Stomach (tissue), 9 donors: ENCODE results near the gene NBPF1. TPM values are rescaled to one million over a fixed set of nuclear protein-coding genes. Genes with fewer than 3 reads are reported as not detected.
"Not testable (repeated sequence)": the region's sequence is repeated elsewhere in the genome, so short reads cannot be mapped to it uniquely, and the experiment has no call there.

ENCODE experiments used
- DNase-seq, 2 donors: peaks; one replicate each; pipeline versions ENCODE4 v3.0.0 to v3.0.0-alpha.2; 2013 to 2019
- H3K27ac ChIP-seq, 5 donors: fragments of 200-600 bp in 4 of 5; sonication (generic) in 4 of 5; one replicate each; pipeline ENCODE4 v1.5.1; 2013 to 2019; ENCODE audit warnings: mild to moderate bottlenecking in 1 of 5, moderate library complexity in 1 of 5
- H3K27me3 ChIP-seq, 3 donors: fragments of 200-600 bp; sonication (generic); one replicate each; pipeline ENCODE4 v1.5.1; 2017 to 2019; ENCODE audit warnings: mixed run types in 1 of 3
- H3K36me3 ChIP-seq, 4 donors: fragments of 200-600 bp; sonication (generic); 1 replicate in 3 of 4; 2 replicates in 1 of 4; pipeline ENCODE4 v1.5.1; 2016 to 2019
- H3K4me1 ChIP-seq, 4 donors: fragments of 200-600 bp; sonication (generic); one replicate each; pipeline ENCODE4 v1.5.1; 2016 to 2019
- H3K4me3 ChIP-seq, 4 donors: fragments of 200-600 bp; sonication (generic) in 3 of 4; one replicate each; pipeline ENCODE4 v1.5.1; 2016 to 2019; ENCODE audit warnings: mild to moderate bottlenecking in 1 of 4
- H3K9me3 ChIP-seq, 4 donors: fragments of 200-600 bp; sonication (generic); one replicate each; pipeline ENCODE4 v1.5.1; 2016 to 2019
- POLR2AphosphoS5 ChIP-seq, 3 donors: sonication (generic); formaldehyde crosslinking; IDR thresholded peaks; one replicate each; pipeline ENCODE4 v1.6.1; 2016; ENCODE audit warnings: antibody characterized with exemption in 3 of 3
- WGBS, 5 donors: extraction: QIAGEN DNeasy Blood & Tissue Kit in 3 of 5; methylation state at CpG; one replicate each; pipeline versions ENCODE4 v1.1.5 to v1.1.7; 2013 to 2018; 5-methylcytosine and 5-hydroxymethylcytosine counted together
- intact Hi-C: fragments of 100-400 bp; cut with DNase I; formaldehyde crosslinking; loops from one replicate; pipeline ENCODE4 v1.15.1; 2023; ENCODE audit warnings: low total_unique reads
- polyA plus RNA-seq, 3 donors: library from polyadenylated mRNA; stranded (reverse); fragments of 200-250 nt; gene quantifications; one replicate each; pipeline ENCODE4 v1.2.3, GENCODE V29; 2013
- small RNA-seq, 4 donors: library from RNA; depleted of rRNA; stranded (forward); fragments of <200 nt; gene quantifications; one replicate each; pipeline ENCODE3, GENCODE V24; 2016
- total RNA-seq, 5 donors: library from RNA; depleted of rRNA; stranded (reverse); fragments of >200 nt; gene quantifications; one replicate each; pipeline versions ENCODE4 v1.1.0 to v1.2.3, GENCODE V29; 2014 to 2016
- donor health status: healthy with polysubstance abuse.
- donor health status: Bipolar disorder and iron deficiency.
- donor health status: healthy.

NBPF1 gene
- total and polyA plus RNA-seq, 8 donors, result 3.3 to 66.6 (median 23.8) TPM

- TF ChIP-seq POLR2AphosphoS5 (IDR thresholded peaks at IDR 0.05), result peak in 1 of 3 donors; percentile 68
- H3K4me3 ChIP-seq, result peak within 1 kb of the TSS in 3 of 4 donors; percentile 9 to 41 (median 33)
- WGBS, 5 donors, result 1 to 3% (median 2%) methylated on average over 18 to 37 of the region's 40 CpGs
Observed at GRCh38 chr1:16514107-16515055, 99.0 kb downstream of the NBPF1 start, which contains the start of gene RNU1-1. TSS of gene RNU1-1 (minus strand) at chr1:16514285.

GRCh38 chr1:16513412-16514106, 99.8 kb downstream of the NBPF1 start:
- H3K36me3 ChIP-seq, H3K4me1 ChIP-seq, H3K9me3 ChIP-seq, intact Hi-C loops: not testable (repeated sequence)
- peak; percentile 57 to 91 for DNase-seq
- WGBS, 5 donors, result 2 to 7% (median 4%) methylated on average over 9 to 26 of the region's 26 CpGs
- Histone ChIP-seq H3K27ac (peak overlapping the region; percentile 52 to 90 (median 80)), H3K4me3 (peak overlapping the region in 1 of 4 donors; percentile 38), H3K27me3 (peaks cover 0 to 12% (median 0%) of the 10 kb centered on the region in 3 donors)
- peak in 2 of 3 donors; percentile 73 to 93 for TF ChIP-seq POLR2AphosphoS5 (IDR thresholded peaks at IDR 0.05)

More at GRCh38 chr1:16514107-16515055, 99.0 kb downstream of the NBPF1 start, which contains the start of gene RNU1-1:
- H3K4me1 ChIP-seq, H3K9me3 ChIP-seq, H3K36me3 ChIP-seq, intact Hi-C loops: not testable (repeated sequence)
- peak; percentile 90 to 92 for DNase-seq
- Histone ChIP-seq H3K27ac (peak within 1 kb of the TSS; percentile 78 to 90 (median 83)), H3K27me3 (peaks cover 0 to 18% (median 5%) of the 10 kb centered on the region in 3 donors)

- H3K4me1 ChIP-seq, H3K27me3 ChIP-seq, H3K4me3 ChIP-seq, H3K36me3 ChIP-seq, H3K9me3 ChIP-seq, intact Hi-C loops: not testable (repeated sequence)
- peak in 1 of 2 donors; percentile 47 for DNase-seq
- 59 to 72% (median 66%) methylated on average over 12 to 13 of the region's 15 CpGs for WGBS, 5 donors
- H3K27ac ChIP-seq, result peak overlapping the region in 4 of 5 donors; percentile 52 to 90 (median 82)
Observed at GRCh38 chr1:16512624-16513411, 100.5 kb downstream of the NBPF1 start.

Small RNA genes within 50 kb of the gene (small RNA-seq; reads per million reads assigned to genes)
- gene RNU1-1, result 0 reads per million in 4 donors
- 0 reads per million in 4 donors for gene RNU1-6P

Other genes starting within 250 kb of the NBPF1 start
- 10 to 100 TPM; 15.8 to 86.6 (median 44.3) TPM for gene SZRD1, start 246.3 kb downstream of the NBPF1 start, total RNA-seq
- gene SZRD1, start 246.3 kb downstream of the NBPF1 start, polyA plus RNA-seq, result 10 to 100 TPM; 41.9 to 66.9 (median 57.1) TPM
- not detected for gene SPATA21, start 176.1 kb downstream of the NBPF1 start, total RNA-seq
- under 1 TPM; 0.25 to 0.31 (median 0.30) TPM for gene SPATA21, start 176.1 kb downstream of the NBPF1 start, polyA plus RNA-seq
- 10 to 100 TPM; 25.5 to 78.1 (median 43.1) TPM for gene NECAP2, start 172.8 kb downstream of the NBPF1 start, total RNA-seq
- 10 to 100 TPM; 26.0 to 45.1 (median 36.6) TPM for gene NECAP2, start 172.8 kb downstream of the NBPF1 start, polyA plus RNA-seq
- gene RNU1-1, start 99.3 kb downstream of the NBPF1 start, total RNA-seq, result 1,000 to 10,000 TPM in 1 of 5 donors, under 1 TPM in 4; under 0.01 to 9,966 (median under 0.01) TPM
- not detected for gene RNU1-1, start 99.3 kb downstream of the NBPF1 start, polyA plus RNA-seq
- 1,000 to 10,000 TPM in 1 of 5 donors, under 1 TPM in 4; under 0.01 to 9,966 (median under 0.01) TPM for gene RNU1-3, start 53.4 kb upstream of the NBPF1 start, total RNA-seq
- not detected for gene RNU1-3, start 53.4 kb upstream of the NBPF1 start, polyA plus RNA-seq
- 1,000 to 10,000 TPM in 1 of 5 donors, under 1 TPM in 4; under 0.01 to 9,966 (median under 0.01) TPM for gene RNU1-4, start 127.0 kb upstream of the NBPF1 start, total RNA-seq
- gene RNU1-4, start 127.0 kb upstream of the NBPF1 start, polyA plus RNA-seq, result not detected